AG04449 (cell line): ENCODE data around the gene CHN2.

Experiments used
- CTCF ChIA-PET: fragments of 350-600 bp; formaldehyde crosslinking; extraction: SDS; loops from one replicate; lab custom pipeline; 2021; ENCODE audit warnings: antibody characterized with exemption; lab: Yijun Ruan, JAX
- POLR2A ChIA-PET: fragments of 400-600, 350-600 bp; formaldehyde crosslinking; extraction: SDS; loops from one replicate; lab custom pipeline; 2020; ENCODE audit warnings: antibody characterized with exemption, inconsistent platforms; lab: Yijun Ruan, JAX
- DNase-seq: peaks from one replicate; pipeline ENCODE4 v3.0.0-alpha.2; 2010; ENCODE audit warnings: low read depth, low spot score
- H3K4me3 ChIP-seq: 2 replicates; pipeline ENCODE4 v1.5.1; 2011; ENCODE audit warnings: low read depth, mild to moderate bottlenecking, control low read depth, low read length
- CTCF ChIP-seq: IDR thresholded peaks from one replicate; pipeline ENCODE4 v1.5.1; 2011; ENCODE audit warnings: mild to moderate bottlenecking, moderate library complexity, low read length, control low read depth, inconsistent platforms; ENCODE audit not compliant: insufficient read depth; ENCODE audit errors: missing control alignments

The CHN2 gene

DNA sequence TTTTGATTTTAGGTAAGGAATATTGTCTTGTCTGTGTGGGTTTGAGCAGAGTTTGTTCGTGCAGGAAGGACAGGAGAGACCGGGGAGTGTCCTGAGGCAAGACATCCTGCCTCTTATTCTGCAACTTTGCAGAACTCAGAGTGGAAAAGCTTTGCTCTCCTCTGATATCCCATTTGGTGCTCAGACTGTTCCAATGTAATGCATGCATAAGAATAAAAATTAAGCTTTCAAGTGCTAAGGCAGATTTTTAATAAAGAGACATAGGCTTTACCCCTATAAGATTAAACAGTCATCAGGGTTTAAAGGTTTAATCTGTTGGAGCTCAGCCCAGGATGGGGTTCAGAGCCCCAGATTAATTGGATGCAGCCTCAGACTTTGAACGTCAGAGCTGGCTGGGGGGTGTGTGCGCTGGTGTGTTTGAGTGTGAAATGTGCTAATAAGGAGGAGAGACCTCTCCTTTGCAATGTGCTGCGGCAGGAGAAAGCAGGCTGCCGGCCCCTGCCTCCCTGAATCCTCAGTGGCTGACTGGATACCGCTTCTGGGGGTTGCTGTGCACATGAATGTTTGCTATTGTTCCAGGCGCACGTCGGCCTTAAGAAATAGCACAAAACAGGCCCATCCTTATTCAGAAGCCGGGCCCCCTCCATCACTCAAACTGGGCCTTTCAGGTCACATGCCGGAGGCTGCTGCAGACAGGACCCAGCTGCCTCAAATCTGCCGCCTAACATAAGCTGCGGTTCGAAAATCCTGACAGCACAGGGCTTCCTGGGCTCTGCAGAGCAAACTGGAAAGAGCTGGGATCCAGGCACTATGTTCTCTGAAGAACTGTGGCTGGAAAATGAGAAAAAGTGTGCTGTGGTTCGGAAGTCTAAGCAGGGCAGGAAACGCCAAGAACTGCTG is 285.0 kb downstream of the CHN2 start:
- no peak for DNase-seq
- CTCF ChIA-PET = no interaction called here
- H3K4me3 ChIP-seq = no peak overlapping the region
- no peak for TF ChIP-seq CTCF
- POLR2A ChIA-PET = no interaction called here

DNA sequence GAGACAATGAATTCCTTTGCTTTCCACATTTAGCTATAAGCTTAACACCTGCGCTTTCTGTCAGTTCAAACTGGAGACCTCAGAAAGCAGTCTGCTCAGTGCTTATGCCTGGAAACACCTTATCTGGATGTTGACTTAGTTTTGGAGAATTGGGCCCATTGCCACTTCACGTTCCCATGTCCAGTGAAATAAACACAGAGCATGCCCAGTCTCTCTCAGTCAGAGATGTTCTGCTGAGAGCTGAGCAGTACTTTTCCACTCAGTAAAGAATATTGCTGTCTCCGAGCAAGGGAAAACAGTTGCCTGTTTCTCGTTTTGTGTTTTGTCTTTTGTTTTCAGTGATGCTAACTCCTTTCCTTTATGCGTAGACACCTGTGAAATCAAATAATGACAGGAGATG is 285.9 kb downstream of the CHN2 start:
- CTCF ChIA-PET = no interaction called here
- H3K4me3 ChIP-seq = no peak overlapping the region
- no peak for DNase-seq
- TF ChIP-seq CTCF = no peak
- POLR2A ChIA-PET = no interaction called here

- TF ChIP-seq CTCF = no peak
- H3K4me3 ChIP-seq = no peak overlapping the region
- DNase-seq = no peak
- POLR2A ChIA-PET = no interaction called here
- CTCF ChIA-PET = no interaction called here
These were observed 286.5 kb downstream of the CHN2 start for GRCh38 chr7:29480934-29481651.

DNA sequence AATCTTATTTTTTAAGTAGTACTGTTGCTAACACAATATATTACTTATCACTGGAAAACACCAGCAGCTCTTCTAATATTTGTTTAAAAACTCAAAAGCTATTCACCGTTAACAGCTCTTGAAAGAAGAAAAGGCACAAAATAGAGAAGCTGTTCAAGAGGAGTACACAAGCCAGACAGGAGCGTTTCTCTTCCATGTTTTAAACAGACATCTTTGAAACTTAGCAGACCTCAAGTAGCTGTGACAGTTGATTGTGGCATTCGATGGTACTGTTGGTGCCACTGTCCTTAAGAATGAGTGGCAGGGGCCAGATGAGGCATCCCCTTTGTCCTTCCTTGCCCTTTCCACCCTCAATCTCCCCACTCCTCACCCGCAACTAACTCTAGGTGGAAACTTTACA is 287.5 kb downstream of the CHN2 start:
- DNase-seq = no peak
- no peak overlapping the region for H3K4me3 ChIP-seq
- no peak for TF ChIP-seq CTCF
- POLR2A ChIA-PET = no interaction called here
- CTCF ChIA-PET = interaction anchor here (1.0 kb wide), 1 partner anchor 525 kb away, joined by 3 read pairs; no protein-coding TSS in a partner anchor

- no peak for TF ChIP-seq CTCF
- CTCF ChIA-PET = no interaction called here
- no peak overlapping the region for H3K4me3 ChIP-seq
- POLR2A ChIA-PET = no interaction called here
- no peak for DNase-seq
These were observed 288.9 kb downstream of the CHN2 start for GRCh38 chr7:29483219-29484104.
